Mesenchymal stem cell (in vitro differentiated cells and primary cell): ENCODE data around the gene GRAP.

ENCODE experiments used
- DNase-seq: peaks from one replicate; pipeline ENCODE4 v3.0.0-alpha.2; 2013
- H2AFZ ChIP-seq: one replicate; pipeline ENCODE4 v1.6.1; 2013; ENCODE audit warnings: low read depth, mild to moderate bottlenecking, control low read depth, inconsistent platforms, low read length, moderate library complexity
- H2AK5ac ChIP-seq: 2 replicates; pipeline ENCODE4 v1.6.1; 2013; ENCODE audit warnings: low read length, moderate library complexity, mild to moderate bottlenecking, inconsistent platforms; ENCODE audit not compliant: severe bottlenecking
- H2BK120ac ChIP-seq: one replicate; pipeline ENCODE4 v1.6.1; 2013; ENCODE audit warnings: low read depth, mild to moderate bottlenecking, inconsistent platforms, low read length, moderate library complexity
- H2BK12ac ChIP-seq, 2 experiments: one replicate each; pipeline ENCODE4 v1.6.1; 2013; ENCODE audit warnings: inconsistent platforms in 2 of 2, low read length in 2 of 2, mild to moderate bottlenecking in 2 of 2, moderate library complexity in 2 of 2, control low read depth in 1 of 2
- H2BK15ac ChIP-seq: one replicate; pipeline ENCODE4 v1.6.1; 2013; ENCODE audit warnings: mild to moderate bottlenecking, low read depth, inconsistent platforms; ENCODE audit not compliant: poor library complexity, severe bottlenecking
- H2BK5ac ChIP-seq: 2 replicates; pipeline ENCODE4 v1.6.1; 2013; ENCODE audit warnings: low read depth, mild to moderate bottlenecking, low read length, control low read depth, inconsistent platforms; ENCODE audit not compliant: poor library complexity, severe bottlenecking
- H3K14ac ChIP-seq, 2 experiments: one replicate each; pipeline ENCODE4 v1.6.1; 2013; ENCODE audit warnings: inconsistent platforms in 2 of 2, low read length in 2 of 2, control low read depth in 1 of 2, mild to moderate bottlenecking in 1 of 2, moderate library complexity in 1 of 2
- H3K18ac ChIP-seq, 2 experiments: one replicate each; pipeline ENCODE4 v1.6.1; 2013; ENCODE audit warnings: inconsistent platforms in 2 of 2, low read length in 2 of 2, control low read depth in 1 of 2, low read depth in 1 of 2, mild to moderate bottlenecking in 1 of 2
- H3K23ac ChIP-seq, 2 experiments: one replicate each; pipeline ENCODE4 v1.6.1; 2013; ENCODE audit warnings: inconsistent platforms in 2 of 2, low read length in 2 of 2, mild to moderate bottlenecking in 2 of 2, moderate library complexity in 2 of 2, control low read depth in 1 of 2
- H3K27ac ChIP-seq: 2 replicates; pipeline ENCODE4 v1.5.1; 2013; ENCODE audit warnings: mild to moderate bottlenecking, moderate library complexity, low read length, control low read depth, inconsistent platforms; ENCODE audit not compliant: poor library complexity, severe bottlenecking
- H3K27me3 ChIP-seq, 2 experiments: 2 replicates each; pipeline versions ENCODE4 v1.6.1 to v1.7.0; 2013; ENCODE audit warnings: low read length in 2 of 2, mild to moderate bottlenecking in 2 of 2, moderate library complexity in 2 of 2, control low read depth in 1 of 2, inconsistent platforms in 1 of 2; ENCODE audit not compliant: control insufficient read depth in 1 of 2, insufficient read depth in 1 of 2
- H3K36me3 ChIP-seq, 2 experiments: 2 replicates each; pipeline versions ENCODE4 v1.6.1 to v1.7.0; 2013; ENCODE audit warnings: low read length in 2 of 2, control low read depth in 1 of 2, inconsistent platforms in 1 of 2, low read depth in 1 of 2, mild to moderate bottlenecking in 1 of 2; ENCODE audit not compliant: insufficient read depth in 2 of 2, control insufficient read depth in 1 of 2
- H3K4ac ChIP-seq, 2 experiments: one replicate each; pipeline ENCODE4 v1.6.1; 2013; ENCODE audit warnings: inconsistent platforms in 2 of 2, low read length in 2 of 2, mild to moderate bottlenecking in 2 of 2, moderate library complexity in 2 of 2, control low read depth in 1 of 2, low read depth in 1 of 2
- H3K4me1 ChIP-seq: 2 replicates; pipeline ENCODE4 v1.6.1; 2013; ENCODE audit warnings: low read depth, low read length, control low read depth; ENCODE audit not compliant: control insufficient read depth, insufficient read depth
- H3K4me2 ChIP-seq: 2 replicates; pipeline ENCODE4 v1.6.1; 2013; ENCODE audit warnings: low read length, mild to moderate bottlenecking, inconsistent platforms; ENCODE audit not compliant: poor library complexity, severe bottlenecking
- H3K4me3 ChIP-seq, 2 experiments: 2 replicates each; pipeline versions ENCODE4 v1.5.1 to v1.7.0; 2013; ENCODE audit warnings: low read length in 2 of 2, mild to moderate bottlenecking in 2 of 2, control low read depth in 1 of 2, low read depth in 1 of 2; ENCODE audit not compliant: insufficient read depth in 1 of 2
- H3K79me1 ChIP-seq: replicated peaks from 2 replicates; pipeline ENCODE4 v1.6.1; 2013; ENCODE audit warnings: mild to moderate bottlenecking, control low read depth, low read length, inconsistent platforms; ENCODE audit not compliant: poor library complexity, severe bottlenecking
- H3K9ac ChIP-seq: 2 replicates; pipeline ENCODE4 v1.7.0; 2013; ENCODE audit warnings: mild to moderate bottlenecking, low read length, moderate library complexity
- H3K9me3 ChIP-seq: 2 replicates; pipeline ENCODE4 v1.7.0; 2013; ENCODE audit warnings: mild to moderate bottlenecking, low read length; ENCODE audit not compliant: control insufficient read depth
- H4K8ac ChIP-seq: one replicate; pipeline ENCODE4 v1.6.1; 2013; ENCODE audit warnings: inconsistent platforms, mild to moderate bottlenecking, low read length, moderate library complexity
- H4K91ac ChIP-seq: one replicate; pipeline ENCODE4 v1.6.1; 2013; ENCODE audit warnings: mild to moderate bottlenecking, low read length, inconsistent platforms
- WGBS: methylation state at CpG from one replicate; pipeline ENCODE4 v1.1.7; 2013; ENCODE audit warnings: mixed read lengths; 5-methylcytosine and 5-hydroxymethylcytosine counted together

GRAP gene

GRCh38 chr17:18987862-18988545 is 58.8 kb downstream of the GRAP start:
- Histone ChIP-seq H2BK120ac (no peak overlapping the region), H3K4me2 (no peak overlapping the region), H4K8ac (no peak overlapping the region), H3K14ac (no peak overlapping the region), H4K91ac (no peak overlapping the region), H3K27ac (no peak overlapping the region), H2AK5ac (no peak overlapping the region), H3K18ac (no peak overlapping the region), H3K4me1 (peaks cover 12% of the 10 kb centered on the region), H3K9ac (no peak overlapping the region), H3K4ac (no peak overlapping the region), H3K23ac (no peak overlapping the region), H3K36me3 (peaks cover 14 to 70% of the 10 kb centered on the region in 2 experiments), H2BK15ac (no peak overlapping the region), H2AFZ (no peak overlapping the region), H3K27me3 (no peaks in the 10 kb centered on the region), H3K4me3 (no peak overlapping the region), H3K79me1 (peaks cover 44% of the 10 kb centered on the region), H3K9me3 (no peaks in the 10 kb centered on the region), H2BK5ac (no peak overlapping the region), H2BK12ac (no peak overlapping the region)
- DNase-seq = no peak
- WGBS = 93% methylated on average over 14 of the region's 14 CpGs

- no peaks in the 10 kb centered on the region for H3K9me3 ChIP-seq
- no peak overlapping the region for H3K18ac ChIP-seq
- H4K91ac ChIP-seq = no peak overlapping the region
- H3K36me3 ChIP-seq = peaks cover 14 to 70% of the 10 kb centered on the region in 2 experiments
- no peak overlapping the region for H2AK5ac ChIP-seq
- no peak overlapping the region for H2BK120ac ChIP-seq
- no peak overlapping the region for H2BK15ac ChIP-seq
- H2AFZ ChIP-seq = no peak overlapping the region
- H2BK12ac ChIP-seq = no peak overlapping the region
- no peak overlapping the region for H3K4me3 ChIP-seq
- no peak overlapping the region for H2BK5ac ChIP-seq
- 93% methylated on average over 9 of the region's 9 CpGs for WGBS
- no peak for DNase-seq
- no peak overlapping the region for H4K8ac ChIP-seq
- H3K4me2 ChIP-seq = no peak overlapping the region
- no peaks in the 10 kb centered on the region for H3K27me3 ChIP-seq
- no peak overlapping the region for H3K27ac ChIP-seq
- no peak overlapping the region for H3K14ac ChIP-seq
- H3K79me1 ChIP-seq = peaks cover 49% of the 10 kb centered on the region
- H3K4me1 ChIP-seq = peaks cover 20% of the 10 kb centered on the region
- no peak overlapping the region for H3K4ac ChIP-seq
- no peak overlapping the region for H3K23ac ChIP-seq
- H3K9ac ChIP-seq = no peak overlapping the region
Observed at GRCh38 chr17:18987230-18987610, 59.5 kb downstream of the GRAP start.

DNA sequence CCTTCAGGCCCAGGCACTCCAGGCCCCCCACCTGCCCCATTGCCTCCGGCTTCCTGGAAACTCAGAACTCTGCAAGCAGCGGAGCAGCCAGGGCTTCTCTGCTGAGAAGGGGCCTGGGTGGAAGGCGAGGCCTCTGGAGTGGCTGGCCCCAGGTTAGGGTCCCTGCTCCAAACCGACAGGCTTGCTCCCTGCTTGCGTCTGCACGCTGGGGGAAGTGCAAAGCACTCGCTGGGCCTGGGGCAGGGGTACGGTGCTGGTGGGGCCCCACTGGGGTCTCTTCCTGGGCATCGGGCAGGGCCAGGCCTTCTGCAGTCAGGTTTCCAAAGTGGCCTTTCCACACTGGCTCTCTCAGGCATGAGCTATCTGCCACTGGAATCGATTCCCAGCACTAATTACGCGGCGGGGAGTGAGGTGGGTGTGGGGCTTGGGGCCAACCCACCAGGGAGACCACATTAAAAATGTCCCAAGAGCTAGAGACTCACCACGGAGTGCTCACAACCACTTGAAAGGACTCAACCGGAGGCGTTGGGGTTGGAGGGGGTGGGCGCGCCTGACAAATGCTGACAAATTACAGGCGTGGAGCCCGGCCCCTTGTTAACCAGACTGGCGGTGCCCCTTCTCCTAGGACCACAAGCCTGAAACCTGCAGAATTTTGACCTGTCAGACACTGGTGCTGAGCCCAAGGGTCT is 60.1 kb downstream of the GRAP start:
- Histone ChIP-seq H3K9me3 (no peaks in the 10 kb centered on the region), H2BK15ac (no peak overlapping the region), H3K79me1 (peaks cover 45% of the 10 kb centered on the region), H2AK5ac (no peak overlapping the region), H3K4ac (no peak overlapping the region), H3K4me1 (peaks cover 25% of the 10 kb centered on the region), H3K23ac (no peak overlapping the region), H2BK120ac (no peak overlapping the region), H3K14ac (no peak overlapping the region), H2BK12ac (no peak overlapping the region), H4K8ac (no peak overlapping the region), H2BK5ac (no peak overlapping the region), H3K18ac (no peak overlapping the region), H4K91ac (no peak overlapping the region), H3K27ac (no peak overlapping the region), H3K27me3 (no peaks in the 10 kb centered on the region), H3K36me3 (peaks cover 14 to 65% of the 10 kb centered on the region in 2 experiments), H3K9ac (no peak overlapping the region), H3K4me3 (no peak overlapping the region), H2AFZ (no peak overlapping the region), H3K4me2 (no peak overlapping the region)
- 85% methylated on average over 21 of the region's 21 CpGs for WGBS
- no peak for DNase-seq

- no peaks in the 10 kb centered on the region for H3K27me3 ChIP-seq
- H3K4me3 ChIP-seq = no peak overlapping the region
- no peak overlapping the region for H3K27ac ChIP-seq
- H3K79me1 ChIP-seq = peaks cover 33% of the 10 kb centered on the region
- H3K4me1 ChIP-seq = peaks cover 35% of the 10 kb centered on the region
- no peaks in the 10 kb centered on the region for H3K9me3 ChIP-seq
- DNase-seq = no peak
- no peak overlapping the region for H2BK5ac ChIP-seq
- H3K23ac ChIP-seq = no peak overlapping the region
- no peak overlapping the region for H2BK15ac ChIP-seq
- H3K4me2 ChIP-seq = no peak overlapping the region
- no peak overlapping the region for H3K9ac ChIP-seq
- H3K18ac ChIP-seq = no peak overlapping the region
- H2BK12ac ChIP-seq = no peak overlapping the region
- no peak overlapping the region for H3K4ac ChIP-seq
- no peak overlapping the region for H4K8ac ChIP-seq
- peaks cover 14 to 58% of the 10 kb centered on the region in 2 experiments for H3K36me3 ChIP-seq
- no peak overlapping the region for H2BK120ac ChIP-seq
- no peak overlapping the region for H2AFZ ChIP-seq
- 97% methylated on average over 5 of the region's 9 CpGs for WGBS
- no peak overlapping the region for H3K14ac ChIP-seq
- no peak overlapping the region for H4K91ac ChIP-seq
- H2AK5ac ChIP-seq = no peak overlapping the region
Observed at GRCh38 chr17:18985475-18985874, 61.3 kb downstream of the GRAP start.
